ENCODE data around the gene BAAT.

Gene BAAT

DNA sequence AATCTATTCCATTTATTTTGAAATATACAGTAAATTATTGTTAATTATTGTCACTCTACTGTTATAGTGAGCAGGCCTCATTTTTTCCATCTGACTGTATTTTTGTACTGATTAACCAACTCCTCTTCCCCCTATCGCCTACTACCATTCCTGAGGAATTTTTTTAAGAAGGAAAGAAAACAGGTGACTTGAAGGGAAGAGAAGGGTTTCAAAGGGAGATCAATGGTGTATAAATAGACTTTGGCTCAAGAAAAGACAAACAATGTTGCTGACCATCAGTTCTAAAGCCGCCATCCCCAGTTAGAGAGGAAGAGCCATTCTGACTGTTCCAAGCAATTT is 69.7 kb downstream of the BAAT start:
- DNase-seq (ENCODE audit: low spot score): no peak

GRCh38 chr9:101312661-101313060 is 72.1 kb downstream of the BAAT start:
- DNase-seq (ENCODE audit: low spot score): no peak

DNA sequence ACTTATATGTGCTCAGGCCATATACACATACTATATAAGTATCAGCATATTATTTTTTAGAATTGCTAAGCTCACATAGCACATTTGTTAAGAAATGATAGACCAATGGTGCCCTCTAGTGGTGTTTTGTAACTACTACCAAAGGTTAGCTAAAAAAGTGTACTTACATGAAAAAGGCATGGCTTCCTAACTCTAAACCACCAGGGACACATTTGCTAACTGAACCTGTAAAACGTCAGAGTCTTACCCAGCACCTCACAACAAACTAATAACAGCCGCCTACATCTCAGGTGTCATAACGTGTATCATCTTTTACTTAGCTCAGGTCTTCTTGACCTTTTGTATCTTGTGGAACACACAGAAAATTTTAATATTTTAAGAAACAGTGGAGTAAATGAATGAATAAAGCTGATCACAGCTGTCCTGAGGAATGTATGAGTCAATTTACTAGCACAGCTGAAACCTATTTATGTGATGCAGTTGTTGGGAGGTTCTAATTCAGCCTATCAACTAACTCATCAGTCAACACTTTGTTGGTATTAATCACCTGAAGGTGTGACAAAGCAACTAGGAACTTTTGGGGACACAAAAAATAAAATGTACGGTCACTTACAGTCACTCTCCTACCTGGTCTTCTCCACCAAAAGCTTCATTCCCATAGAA is 72.9 kb downstream of the BAAT start:
- DNase-seq (ENCODE audit: low spot score): peak; percentile 82

DNA sequence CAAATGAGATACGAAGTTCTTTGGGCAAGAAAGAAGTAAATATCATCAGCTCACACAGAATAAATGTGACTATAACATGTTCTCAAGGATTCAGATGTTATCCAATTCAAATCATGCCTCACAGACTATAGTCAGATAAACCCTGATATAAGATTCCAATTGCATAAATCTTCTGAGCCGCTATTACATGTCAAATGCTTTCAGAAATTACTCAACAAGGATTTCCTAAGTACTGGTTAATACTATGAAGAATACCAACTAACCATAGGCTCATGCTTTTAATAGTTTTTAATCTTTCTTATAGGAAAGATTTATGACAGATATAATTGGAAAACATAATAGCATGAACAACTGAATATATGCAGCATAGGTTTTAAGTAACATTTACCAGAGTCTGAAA is 73.6 kb downstream of the BAAT start:
- DNase-seq (ENCODE audit: low spot score): peak; percentile 8
